ENCODE results near the gene ABHD5. TPM values are rescaled to one million over a fixed set of nuclear protein-coding genes. Genes with fewer than 3 reads are reported as not detected.
A peak's percentile ranks its signal among the peaks of the same experiment; 100 is the strongest.

Gene ABHD5
- total and polyA plus RNA-seq, 2 experiments from 2014 or later: 32.3 to 45.5 TPM

- TF ChIP-seq EZH2 (IDR thresholded peaks at IDR 0.05; ENCODE audit: insufficient read depth, poor library complexity, severe bottlenecking): no peak
- no peak for TF ChIP-seq EZH2phosphoT487 (IDR thresholded peaks at IDR 0.05; ENCODE audit: insufficient read depth, low read depth)
- no peaks in the 10 kb centered on the region for H3K27me3 ChIP-seq (replicated peaks; ENCODE audit: insufficient read depth)
- no peaks in the 10 kb centered on the region for H4K20me1 ChIP-seq (ENCODE audit: insufficient read depth)
- DNase-seq: peak; percentile 74
- H3K4me3 ChIP-seq: no peak overlapping the region
- peak overlapping the region; percentile 5; the same call in 1 of the 2 replicates for H3K9ac ChIP-seq
- H3K4me2 ChIP-seq (ENCODE audit: unreplicated experiment): peak overlapping the region; percentile 43
- in situ Hi-C loops (cut with MboI): no loop called here
- H3K9me3 ChIP-seq (ENCODE audit: low read depth): no peaks in the 10 kb centered on the region
- H3F3A ChIP-seq (ENCODE audit: insufficient read depth): peaks cover 44% of the 10 kb centered on the region
- no peaks in the 10 kb centered on the region for H3K36me3 ChIP-seq (ENCODE audit: low read depth)
- H3K27ac ChIP-seq: peak overlapping the region; percentile 66
- no peaks in the 10 kb centered on the region for H3K9me2 ChIP-seq (ENCODE audit: insufficient read depth)
- H3K79me2 ChIP-seq (ENCODE audit: insufficient read depth): no peaks in the 10 kb centered on the region
- 48 to 51% methylated on average over 3 of the region's 3 CpGs for WGBS, 2 experiments (ENCODE audit: low coverage in 1 of 2, low lambda C conversion rate in 2 of 2, missing lambda C conversion rate in 2 of 2)
- no peak overlapping the region for H2AFZ ChIP-seq
- peaks cover 36% of the 10 kb centered on the region for H3K4me1 ChIP-seq (ENCODE audit: insufficient read depth)
These were observed 37.2 kb downstream of the ABHD5 start for GRCh38 chr3:43727930-43728329.

GRCh38 chr3:43728476-43728875, 37.7 kb downstream of the ABHD5 start:
- H3K4me2 ChIP-seq (ENCODE audit: unreplicated experiment): peak overlapping the region; percentile 43
- no peaks in the 10 kb centered on the region for H4K20me1 ChIP-seq (ENCODE audit: insufficient read depth)
- no peak for DNase-seq
- H3K9ac ChIP-seq: no peak overlapping the region
- peaks cover 36% of the 10 kb centered on the region for H3K4me1 ChIP-seq (ENCODE audit: insufficient read depth)
- peak overlapping the region; percentile 66 for H3K27ac ChIP-seq
- no peaks in the 10 kb centered on the region for H3K36me3 ChIP-seq (ENCODE audit: low read depth)
- 83 to 87% methylated on average over 5 of the region's 5 CpGs for WGBS, 2 experiments (ENCODE audit: low coverage in 1 of 2, low lambda C conversion rate in 2 of 2, missing lambda C conversion rate in 2 of 2)
- no peaks in the 10 kb centered on the region for H3K9me3 ChIP-seq (ENCODE audit: low read depth)
- H3F3A ChIP-seq (ENCODE audit: insufficient read depth): peaks cover 45% of the 10 kb centered on the region
- in situ Hi-C loops (cut with MboI): no loop called here
- no peaks in the 10 kb centered on the region for H3K79me2 ChIP-seq (ENCODE audit: insufficient read depth)
- TF ChIP-seq EZH2 (IDR thresholded peaks at IDR 0.05; ENCODE audit: insufficient read depth, poor library complexity, severe bottlenecking) (no peak), EZH2phosphoT487 (IDR thresholded peaks at IDR 0.05; ENCODE audit: insufficient read depth, low read depth) (no peak)
- H3K27me3 ChIP-seq (replicated peaks; ENCODE audit: insufficient read depth): no peaks in the 10 kb centered on the region
- no peak overlapping the region for H2AFZ ChIP-seq
- no peaks in the 10 kb centered on the region for H3K9me2 ChIP-seq (ENCODE audit: insufficient read depth)
- no peak overlapping the region for H3K4me3 ChIP-seq

- WGBS, 2 experiments (ENCODE audit: low coverage in 1 of 2, low lambda C conversion rate in 2 of 2, missing lambda C conversion rate in 2 of 2): 87 to 88% methylated on average over 5 of the region's 5 CpGs
- H4K20me1 ChIP-seq (ENCODE audit: insufficient read depth): no peaks in the 10 kb centered on the region
- no peak overlapping the region for H2AFZ ChIP-seq
- H3K4me2 ChIP-seq (ENCODE audit: unreplicated experiment): no peak overlapping the region
- no peak overlapping the region; the same call in 1 of the 2 replicates for H3K27ac ChIP-seq
- no peaks in the 10 kb centered on the region for H3K27me3 ChIP-seq (replicated peaks; ENCODE audit: insufficient read depth)
- H3F3A ChIP-seq (ENCODE audit: insufficient read depth): peaks cover 45% of the 10 kb centered on the region
- in situ Hi-C loops (cut with MboI): no loop called here
- no peak overlapping the region for H3K9ac ChIP-seq
- H3K9me2 ChIP-seq (ENCODE audit: insufficient read depth): no peaks in the 10 kb centered on the region
- H3K4me1 ChIP-seq (ENCODE audit: insufficient read depth): peaks cover 38% of the 10 kb centered on the region
- no peak overlapping the region for H3K4me3 ChIP-seq
- H3K9me3 ChIP-seq (ENCODE audit: low read depth): no peaks in the 10 kb centered on the region
- TF ChIP-seq EZH2 (IDR thresholded peaks at IDR 0.05; ENCODE audit: insufficient read depth, poor library complexity, severe bottlenecking): no peak
- TF ChIP-seq EZH2phosphoT487 (IDR thresholded peaks at IDR 0.05; ENCODE audit: insufficient read depth, low read depth): no peak
- no peaks in the 10 kb centered on the region for H3K36me3 ChIP-seq (ENCODE audit: low read depth)
- no peak for DNase-seq
- no peaks in the 10 kb centered on the region for H3K79me2 ChIP-seq (ENCODE audit: insufficient read depth)
These were observed 38.2 kb downstream of the ABHD5 start for GRCh38 chr3:43728947-43729346.

- no peak for DNase-seq
- Histone ChIP-seq H3K36me3 (ENCODE audit: low read depth) (no peaks in the 10 kb centered on the region), H3K79me2 (ENCODE audit: insufficient read depth) (no peaks in the 10 kb centered on the region), H3K9me3 (ENCODE audit: low read depth) (no peaks in the 10 kb centered on the region), H2AFZ (no peak overlapping the region), H3K4me2 (ENCODE audit: unreplicated experiment) (no peak overlapping the region), H3F3A (ENCODE audit: insufficient read depth) (peaks cover 52% of the 10 kb centered on the region), H3K27ac (no peak overlapping the region), H3K9ac (no peak overlapping the region), H3K9me2 (ENCODE audit: insufficient read depth) (no peaks in the 10 kb centered on the region), H3K27me3 (replicated peaks; ENCODE audit: insufficient read depth) (no peaks in the 10 kb centered on the region), H4K20me1 (ENCODE audit: insufficient read depth) (no peaks in the 10 kb centered on the region), H3K4me3 (no peak overlapping the region), H3K4me1 (ENCODE audit: insufficient read depth) (peaks cover 48% of the 10 kb centered on the region)
- 97 to 100% methylated on average over 1 of the region's 1 CpG for WGBS, 2 experiments (ENCODE audit: low coverage in 1 of 2, low lambda C conversion rate in 2 of 2, missing lambda C conversion rate in 2 of 2)
- TF ChIP-seq EZH2phosphoT487 (IDR thresholded peaks at IDR 0.05; ENCODE audit: insufficient read depth, low read depth) (no peak), EZH2 (IDR thresholded peaks at IDR 0.05; ENCODE audit: insufficient read depth, poor library complexity, severe bottlenecking) (no peak)
- in situ Hi-C loops (cut with MboI): no loop called here
These were observed 39.1 kb downstream of the ABHD5 start for GRCh38 chr3:43729707-43730414.

Data from GM23248 (cell line).